Measurements from ENCODE around the gene CTSC.

CTSC gene

GRCh38 chr11:88360141-88360540, 22.6 kb upstream of the CTSC start:
- no peak for DNase-seq (ENCODE audit: low read depth)
- H3K4me3 ChIP-seq (ENCODE audit: control insufficient read depth, low read depth, low read length), result no peak overlapping the region
- TF ChIP-seq CTCF (conservative IDR thresholded peaks at IDR 0.05; ENCODE audit: control insufficient read depth, insufficient read depth, low read depth, low read length), result no peak

GRCh38 chr11:88359541-88359940, 22.0 kb upstream of the CTSC start:
- H3K4me3 ChIP-seq (ENCODE audit: control insufficient read depth, low read depth, low read length), result no peak overlapping the region
- no peak for TF ChIP-seq CTCF (conservative IDR thresholded peaks at IDR 0.05; ENCODE audit: control insufficient read depth, insufficient read depth, low read depth, low read length)
- DNase-seq (ENCODE audit: low read depth), result no peak

- no peak overlapping the region for H3K4me3 ChIP-seq (ENCODE audit: control insufficient read depth, low read depth, low read length)
- TF ChIP-seq CTCF (conservative IDR thresholded peaks at IDR 0.05; ENCODE audit: control insufficient read depth, insufficient read depth, low read depth, low read length), result no peak
- DNase-seq (ENCODE audit: low read depth), result no peak
These were observed 21.6 kb upstream of the CTSC start for GRCh38 chr11:88359114-88359513.

GRCh38 chr11:88358040-88358431, 20.5 kb upstream of the CTSC start:
- DNase-seq (ENCODE audit: low read depth), result no peak
- no peak overlapping the region for H3K4me3 ChIP-seq (ENCODE audit: control insufficient read depth, low read depth, low read length)
- no peak for TF ChIP-seq CTCF (conservative IDR thresholded peaks at IDR 0.05; ENCODE audit: control insufficient read depth, insufficient read depth, low read depth, low read length)

GRCh38 chr11:88357323-88358039, 19.9 kb upstream of the CTSC start:
- TF ChIP-seq CTCF (conservative IDR thresholded peaks at IDR 0.05; ENCODE audit: control insufficient read depth, insufficient read depth, low read depth, low read length), result no peak
- no peak overlapping the region for H3K4me3 ChIP-seq (ENCODE audit: control insufficient read depth, low read depth, low read length)
- peak; percentile 70 for DNase-seq (ENCODE audit: low read depth)

- TF ChIP-seq CTCF (conservative IDR thresholded peaks at IDR 0.05; ENCODE audit: control insufficient read depth, insufficient read depth, low read depth, low read length), result no peak
- no peak overlapping the region for H3K4me3 ChIP-seq (ENCODE audit: control insufficient read depth, low read depth, low read length)
- DNase-seq (ENCODE audit: low read depth), result no peak
These were observed 18.4 kb upstream of the CTSC start for GRCh38 chr11:88355887-88356286.

- no peak for TF ChIP-seq CTCF (conservative IDR thresholded peaks at IDR 0.05; ENCODE audit: control insufficient read depth, insufficient read depth, low read depth, low read length)
- no peak overlapping the region for H3K4me3 ChIP-seq (ENCODE audit: control insufficient read depth, low read depth, low read length)
- no peak for DNase-seq (ENCODE audit: low read depth)
These were observed 17.4 kb upstream of the CTSC start for GRCh38 chr11:88354912-88355311.
